ENCODE results near the gene WARS2.
"Not testable (repeated sequence)": the region's sequence is repeated elsewhere in the genome, so short reads cannot be mapped to it uniquely, and the experiment has no call there.

Gene WARS2

GRCh38 chr1:119181218-119181617 lies 40.8 kb upstream of the WARS2 start:
- Histone ChIP-seq H3K4me3 (ENCODE audit: low read length) (no peak overlapping the region), H2BK120ac (ENCODE audit: low read depth, low read length) (no peak overlapping the region), H3K9ac (ENCODE audit: low read length) (no peak overlapping the region), H2AK5ac (ENCODE audit: low read length) (no peak overlapping the region), H3K4me1 (ENCODE audit: control insufficient read depth, low read depth, low read length) (no peaks in the 10 kb centered on the region), H4K8ac (ENCODE audit: low read depth, low read length) (no peak overlapping the region), H3K18ac (ENCODE audit: low read length) (no peak overlapping the region), H3K23ac (ENCODE audit: low read length) (no peak overlapping the region), H3K79me2 (ENCODE audit: control insufficient read depth, insufficient read depth, low read length) (no peaks in the 10 kb centered on the region), H2BK15ac (replicated peaks; ENCODE audit: low read depth) (no peak overlapping the region), H3K79me1 (ENCODE audit: low read length) (no peaks in the 10 kb centered on the region), H4K5ac (ENCODE audit: low read length) (no peak overlapping the region), H2BK5ac (ENCODE audit: low read length) (no peak overlapping the region), H3K4ac (ENCODE audit: low read depth, low read length) (no peak overlapping the region), H3K56ac (ENCODE audit: low read length) (no peak overlapping the region), H3K4me2 (ENCODE audit: low read length) (no peak overlapping the region), H3K27me3 (ENCODE audit: insufficient read depth, low read length, poor library complexity) (no peaks in the 10 kb centered on the region), H3K27ac (ENCODE audit: low read depth, low read length) (peak overlapping the region; percentile 67), H3K36me3 (ENCODE audit: control insufficient read depth, insufficient read depth, low read length) (no peaks in the 10 kb centered on the region)
- no CpG with 5 or more reads among the region's 3 CpGs for WGBS (ENCODE audit: extremely low coverage, insufficient coverage, low lambda C conversion rate)
- DNase-seq: peak; percentile 79

GRCh38 chr1:119179051-119179450 lies 38.6 kb upstream of the WARS2 start:
- H4K8ac ChIP-seq (ENCODE audit: low read depth, low read length): no peak overlapping the region
- no peak overlapping the region for H2AK5ac ChIP-seq (ENCODE audit: low read length)
- H2BK15ac ChIP-seq (replicated peaks; ENCODE audit: low read depth): no peak overlapping the region
- no peak overlapping the region for H3K18ac ChIP-seq (ENCODE audit: low read length)
- H2BK120ac ChIP-seq (ENCODE audit: low read depth, low read length): no peak overlapping the region
- H3K79me1 ChIP-seq (ENCODE audit: low read length): no peaks in the 10 kb centered on the region
- H3K9ac ChIP-seq (ENCODE audit: low read length): no peak overlapping the region
- H3K4me3 ChIP-seq (ENCODE audit: low read length): no peak overlapping the region
- H4K5ac ChIP-seq (ENCODE audit: low read length): no peak overlapping the region
- no peak for DNase-seq
- H3K56ac ChIP-seq (ENCODE audit: low read length): no peak overlapping the region
- H3K36me3 ChIP-seq (ENCODE audit: control insufficient read depth, insufficient read depth, low read length): no peaks in the 10 kb centered on the region
- H3K79me2 ChIP-seq (ENCODE audit: control insufficient read depth, insufficient read depth, low read length): no peaks in the 10 kb centered on the region
- no peaks in the 10 kb centered on the region for H3K4me1 ChIP-seq (ENCODE audit: control insufficient read depth, low read depth, low read length)
- WGBS (ENCODE audit: extremely low coverage, insufficient coverage, low lambda C conversion rate): no CpG with 5 or more reads among the region's 22 CpGs
- H3K23ac ChIP-seq (ENCODE audit: low read length): no peak overlapping the region
- no peak overlapping the region for H2BK5ac ChIP-seq (ENCODE audit: low read length)
- no peak overlapping the region for H3K4ac ChIP-seq (ENCODE audit: low read depth, low read length)
- no peaks in the 10 kb centered on the region for H3K27me3 ChIP-seq (ENCODE audit: insufficient read depth, low read length, poor library complexity)
- H3K4me2 ChIP-seq (ENCODE audit: low read length): no peak overlapping the region
- no peak overlapping the region for H3K27ac ChIP-seq (ENCODE audit: low read depth, low read length)

DNA sequence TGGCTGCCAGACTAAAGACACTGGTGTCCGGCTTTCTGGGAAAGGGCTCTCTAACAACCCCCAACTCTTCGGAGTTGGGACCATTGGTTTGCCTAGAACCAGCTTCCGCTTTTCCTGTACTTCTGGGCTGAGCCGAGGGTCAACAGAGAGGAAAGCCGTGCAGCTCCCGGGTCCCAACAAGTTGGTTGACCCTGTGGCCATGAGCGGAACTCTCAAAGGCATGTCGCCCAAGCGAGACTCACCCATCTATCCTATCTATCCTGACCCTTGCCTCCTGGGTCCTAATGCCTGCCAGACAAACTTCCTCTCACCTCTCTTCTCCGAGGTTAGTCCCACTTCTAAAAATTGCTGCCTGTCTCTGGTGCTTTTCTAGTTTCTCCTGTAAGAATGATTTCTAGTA lies 32.5 kb upstream of the WARS2 start:
- WGBS (ENCODE audit: extremely low coverage, insufficient coverage, low lambda C conversion rate): no CpG with 5 or more reads among the region's 10 CpGs

DNA sequence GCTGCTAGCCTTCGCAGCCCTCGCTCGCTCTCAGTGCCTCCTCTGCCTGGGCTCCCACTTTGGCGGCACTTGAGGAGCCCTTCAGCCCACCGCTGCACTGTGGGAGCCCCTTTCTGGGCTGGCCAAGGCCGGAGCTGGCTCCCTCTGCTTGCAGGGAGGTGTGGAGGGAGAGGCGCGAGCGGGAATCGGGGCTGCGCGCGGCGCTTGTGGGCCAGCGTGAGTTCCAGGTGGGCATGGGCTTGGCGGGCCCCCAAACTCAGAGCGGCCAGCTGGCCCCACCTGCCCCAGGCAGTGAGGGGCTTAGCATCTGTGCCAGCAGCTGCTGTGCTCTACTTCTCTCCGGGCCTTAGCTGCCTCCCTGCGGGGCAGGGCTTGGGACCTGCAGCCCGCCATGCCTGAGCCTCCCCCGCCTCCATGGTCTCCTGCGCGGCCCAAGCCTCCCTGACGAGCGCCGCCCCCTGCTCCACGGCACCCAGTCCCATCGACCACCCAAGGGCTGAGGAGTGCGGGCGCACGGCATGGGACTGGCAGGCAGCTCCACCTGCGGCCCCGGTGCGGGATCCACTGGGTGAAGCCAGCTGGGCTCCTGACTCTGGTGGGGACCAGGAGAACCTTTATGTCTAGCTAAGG lies 31.0 kb upstream of the WARS2 start:
- not testable (repeated sequence) for H4K8ac ChIP-seq (ENCODE audit: low read depth, low read length); H3K27me3 ChIP-seq (ENCODE audit: insufficient read depth, low read length, poor library complexity); H2AK5ac ChIP-seq (ENCODE audit: low read length); H3K23ac ChIP-seq (ENCODE audit: low read length); H2BK15ac ChIP-seq (replicated peaks; ENCODE audit: low read depth); H3K4me2 ChIP-seq (ENCODE audit: low read length); H2BK120ac ChIP-seq (ENCODE audit: low read depth, low read length); H4K5ac ChIP-seq (ENCODE audit: low read length); H3K18ac ChIP-seq (ENCODE audit: low read length); DNase-seq; H3K9ac ChIP-seq (ENCODE audit: low read length); H3K56ac ChIP-seq (ENCODE audit: low read length); H3K79me2 ChIP-seq (ENCODE audit: control insufficient read depth, insufficient read depth, low read length); H3K4me1 ChIP-seq (ENCODE audit: control insufficient read depth, low read depth, low read length); H3K4me3 ChIP-seq (ENCODE audit: low read length); H3K79me1 ChIP-seq (ENCODE audit: low read length); H3K4ac ChIP-seq (ENCODE audit: low read depth, low read length); H3K27ac ChIP-seq (ENCODE audit: low read depth, low read length); H2BK5ac ChIP-seq (ENCODE audit: low read length); H3K36me3 ChIP-seq (ENCODE audit: control insufficient read depth, insufficient read depth, low read length)
- no CpG with 5 or more reads among the region's 34 CpGs for WGBS (ENCODE audit: extremely low coverage, insufficient coverage, low lambda C conversion rate)

More for the DNA sequence above, 32.5 kb upstream of the WARS2 start:
- H3K27me3 ChIP-seq (ENCODE audit: insufficient read depth, low read length, poor library complexity); H2AK5ac ChIP-seq (ENCODE audit: low read length); H2BK120ac ChIP-seq (ENCODE audit: low read depth, low read length); H3K18ac ChIP-seq (ENCODE audit: low read length); H3K36me3 ChIP-seq (ENCODE audit: control insufficient read depth, insufficient read depth, low read length); H4K5ac ChIP-seq (ENCODE audit: low read length); H3K27ac ChIP-seq (ENCODE audit: low read depth, low read length); H4K8ac ChIP-seq (ENCODE audit: low read depth, low read length); H3K56ac ChIP-seq (ENCODE audit: low read length); H3K79me2 ChIP-seq (ENCODE audit: control insufficient read depth, insufficient read depth, low read length); H3K79me1 ChIP-seq (ENCODE audit: low read length); H3K4ac ChIP-seq (ENCODE audit: low read depth, low read length); H2BK5ac ChIP-seq (ENCODE audit: low read length); H3K4me1 ChIP-seq (ENCODE audit: control insufficient read depth, low read depth, low read length); H3K9ac ChIP-seq (ENCODE audit: low read length); H3K4me3 ChIP-seq (ENCODE audit: low read length); H3K4me2 ChIP-seq (ENCODE audit: low read length); H2BK15ac ChIP-seq (replicated peaks; ENCODE audit: low read depth); H3K23ac ChIP-seq (ENCODE audit: low read length); DNase-seq: not testable (repeated sequence)

DNA sequence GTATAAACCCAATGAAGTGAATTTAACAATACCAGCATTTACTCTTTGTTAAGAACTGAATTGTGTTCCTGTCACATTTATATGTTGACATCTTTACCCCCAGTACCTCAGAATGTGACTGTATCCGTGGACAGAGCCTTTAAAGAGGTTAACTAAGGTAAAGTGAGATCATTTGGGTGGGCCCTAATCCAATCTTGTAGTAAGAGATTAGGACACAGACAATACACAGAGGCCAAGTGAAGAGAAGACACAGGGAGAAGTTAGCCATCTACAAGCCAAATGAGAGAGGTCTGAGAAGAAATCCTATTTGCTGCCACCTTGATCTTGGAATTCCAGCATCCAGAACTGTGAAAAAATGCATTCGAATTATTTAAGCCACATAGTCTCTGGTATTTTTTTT lies 22.9 kb upstream of the WARS2 start:
- no peak overlapping the region for H3K27ac ChIP-seq (ENCODE audit: low read depth, low read length)

DNA sequence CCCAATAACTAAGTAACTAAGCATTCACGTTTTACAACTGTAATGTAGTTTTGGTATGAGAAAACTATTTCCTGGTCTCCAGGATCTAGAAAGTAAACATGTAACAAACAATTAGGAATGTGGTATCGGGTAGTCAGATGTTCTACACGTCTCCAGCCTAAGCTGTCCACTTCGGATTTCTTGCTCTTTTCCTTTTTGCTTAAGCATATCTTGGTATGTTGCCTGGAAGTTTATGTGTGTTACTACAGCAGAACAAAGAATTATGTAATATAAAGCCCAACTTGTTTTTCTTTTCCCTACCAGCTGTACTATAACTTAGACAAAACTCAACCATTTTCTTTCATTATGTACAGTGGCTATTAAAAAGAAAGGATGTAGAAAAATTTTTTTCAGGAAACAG lies 20.4 kb upstream of the WARS2 start:
- Histone ChIP-seq H3K18ac (ENCODE audit: low read length) (no peak overlapping the region), H3K27ac (ENCODE audit: low read depth, low read length) (no peak overlapping the region), H3K9ac (ENCODE audit: low read length) (no peak overlapping the region), H3K36me3 (ENCODE audit: control insufficient read depth, insufficient read depth, low read length) (peaks cover 4% of the 10 kb centered on the region), H3K4me1 (ENCODE audit: control insufficient read depth, low read depth, low read length) (no peaks in the 10 kb centered on the region), H4K5ac (ENCODE audit: low read length) (no peak overlapping the region), H4K8ac (ENCODE audit: low read depth, low read length) (no peak overlapping the region), H3K4me3 (ENCODE audit: low read length) (no peak overlapping the region), H2AK5ac (ENCODE audit: low read length) (no peak overlapping the region), H2BK120ac (ENCODE audit: low read depth, low read length) (no peak overlapping the region), H3K4ac (ENCODE audit: low read depth, low read length) (no peak overlapping the region), H3K27me3 (ENCODE audit: insufficient read depth, low read length, poor library complexity) (no peaks in the 10 kb centered on the region), H3K79me2 (ENCODE audit: control insufficient read depth, insufficient read depth, low read length) (no peaks in the 10 kb centered on the region), H3K23ac (ENCODE audit: low read length) (no peak overlapping the region), H3K79me1 (ENCODE audit: low read length) (no peaks in the 10 kb centered on the region), H3K56ac (ENCODE audit: low read length) (no peak overlapping the region), H3K4me2 (ENCODE audit: low read length) (no peak overlapping the region), H2BK5ac (ENCODE audit: low read length) (no peak overlapping the region), H2BK15ac (replicated peaks; ENCODE audit: low read depth) (no peak overlapping the region)
- DNase-seq: no peak
- WGBS (ENCODE audit: extremely low coverage, insufficient coverage, low lambda C conversion rate): no CpG with 5 or more reads among the region's 4 CpGs

More for the DNA sequence above, 22.9 kb upstream of the WARS2 start:
- Histone ChIP-seq H3K4ac (ENCODE audit: low read depth, low read length) (no peak overlapping the region), H2BK15ac (replicated peaks; ENCODE audit: low read depth) (no peak overlapping the region), H3K18ac (ENCODE audit: low read length) (no peak overlapping the region), H3K4me2 (ENCODE audit: low read length) (no peak overlapping the region), H3K23ac (ENCODE audit: low read length) (no peak overlapping the region), H4K8ac (ENCODE audit: low read depth, low read length) (no peak overlapping the region), H3K36me3 (ENCODE audit: control insufficient read depth, insufficient read depth, low read length) (peaks cover 2% of the 10 kb centered on the region), H2BK120ac (ENCODE audit: low read depth, low read length) (no peak overlapping the region), H3K56ac (ENCODE audit: low read length) (no peak overlapping the region), H3K79me1 (ENCODE audit: low read length) (no peaks in the 10 kb centered on the region), H4K5ac (ENCODE audit: low read length) (no peak overlapping the region), H2AK5ac (ENCODE audit: low read length) (no peak overlapping the region), H3K27me3 (ENCODE audit: insufficient read depth, low read length, poor library complexity) (no peaks in the 10 kb centered on the region), H3K4me1 (ENCODE audit: control insufficient read depth, low read depth, low read length) (no peaks in the 10 kb centered on the region), H3K9ac (ENCODE audit: low read length) (no peak overlapping the region), H2BK5ac (ENCODE audit: low read length) (no peak overlapping the region), H3K4me3 (ENCODE audit: low read length) (no peak overlapping the region), H3K79me2 (ENCODE audit: control insufficient read depth, insufficient read depth, low read length) (no peaks in the 10 kb centered on the region)
- peak; percentile 53 for DNase-seq
- WGBS (ENCODE audit: extremely low coverage, insufficient coverage, low lambda C conversion rate): no CpG with 5 or more reads among the region's 2 CpGs

Data from mesendoderm (in vitro differentiated cells).